Measurements from ENCODE around the gene PUM1.

DNA sequence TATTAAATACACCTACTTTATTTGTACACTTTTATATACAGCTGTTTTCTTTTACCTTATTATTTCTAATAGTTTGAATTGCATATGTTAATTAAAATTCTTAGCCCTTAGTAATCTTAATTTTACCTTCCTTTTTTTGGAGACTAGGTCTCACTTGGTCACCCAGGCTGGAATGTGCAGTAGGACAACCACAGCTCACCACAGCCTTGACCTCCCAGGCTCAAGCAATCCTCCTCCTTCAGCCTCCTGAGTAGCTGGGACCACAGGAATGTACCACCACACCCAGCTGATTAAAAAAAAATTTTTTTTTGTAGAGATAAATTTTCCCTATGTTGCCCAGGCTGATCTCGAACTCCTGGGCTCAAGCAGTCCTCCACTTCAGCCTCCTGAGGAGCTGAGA is 141.9 kb downstream of the PUM1 start:
- no peak for TF ChIP-seq CTCF (IDR thresholded peaks at IDR 0.05)
- no peak for TF ChIP-seq POLR2A (IDR thresholded peaks at IDR 0.05; ENCODE audit: low read depth)

Measured in esophagus muscularis mucosa (tissue), 3 donors.